Gastrocnemius medialis (tissue), 4 donors: ENCODE measurements around the gene SI.
"Not testable (repeated sequence)": the region's sequence is repeated elsewhere in the genome, so short reads cannot be mapped to it uniquely, and the experiment has no call there.

Experiments used
- POLR2A ChIP-seq, 2 donors: fragments of 450-650 bp; IDR thresholded peaks; one replicate each; pipeline ENCODE4 v1.6.1; 2017; ENCODE audit warnings: antibody characterized with exemption in 2 of 2, mild to moderate bottlenecking in 2 of 2, moderate library complexity in 2 of 2
- TF ChIP-seq, protein P1 (sequence below), 5 experiments: fragments of 450-650 bp in 3 of 5; fragments of 200-600 bp in 2 of 5; sonication (generic) in 2 of 5; IDR thresholded peaks in 4 of 5; conservative IDR thresholded peaks in 1 of 5; 1 replicate in 4 of 5; 2 replicates in 1 of 5; pipeline ENCODE4 v1.5.1; 2016 to 2019; ENCODE audit warnings: antibody characterized with exemption in 5 of 5, mild to moderate bottlenecking in 3 of 5, moderate library complexity in 3 of 5

DNA sequence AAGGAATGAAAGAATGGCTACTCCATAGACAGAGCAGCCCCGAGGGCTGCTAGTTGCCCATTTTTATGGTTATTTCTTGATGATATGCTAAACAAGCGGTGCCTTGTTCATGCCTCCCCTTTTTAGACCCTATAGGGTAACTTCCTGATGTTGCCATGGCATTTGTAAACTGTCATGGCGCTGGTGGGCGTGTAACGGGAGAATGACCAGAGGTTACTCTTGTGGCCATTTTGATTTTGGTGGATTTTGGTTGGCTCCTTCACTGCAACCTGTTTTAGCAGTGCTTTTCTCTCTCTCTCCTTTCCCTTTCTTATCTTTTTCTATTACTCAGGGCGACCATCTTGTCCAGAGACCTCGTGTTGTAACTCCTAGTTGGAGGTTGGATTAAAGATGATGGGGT, 126.9 kb downstream of the SI start:
- TF ChIP-seq, protein P1, sequence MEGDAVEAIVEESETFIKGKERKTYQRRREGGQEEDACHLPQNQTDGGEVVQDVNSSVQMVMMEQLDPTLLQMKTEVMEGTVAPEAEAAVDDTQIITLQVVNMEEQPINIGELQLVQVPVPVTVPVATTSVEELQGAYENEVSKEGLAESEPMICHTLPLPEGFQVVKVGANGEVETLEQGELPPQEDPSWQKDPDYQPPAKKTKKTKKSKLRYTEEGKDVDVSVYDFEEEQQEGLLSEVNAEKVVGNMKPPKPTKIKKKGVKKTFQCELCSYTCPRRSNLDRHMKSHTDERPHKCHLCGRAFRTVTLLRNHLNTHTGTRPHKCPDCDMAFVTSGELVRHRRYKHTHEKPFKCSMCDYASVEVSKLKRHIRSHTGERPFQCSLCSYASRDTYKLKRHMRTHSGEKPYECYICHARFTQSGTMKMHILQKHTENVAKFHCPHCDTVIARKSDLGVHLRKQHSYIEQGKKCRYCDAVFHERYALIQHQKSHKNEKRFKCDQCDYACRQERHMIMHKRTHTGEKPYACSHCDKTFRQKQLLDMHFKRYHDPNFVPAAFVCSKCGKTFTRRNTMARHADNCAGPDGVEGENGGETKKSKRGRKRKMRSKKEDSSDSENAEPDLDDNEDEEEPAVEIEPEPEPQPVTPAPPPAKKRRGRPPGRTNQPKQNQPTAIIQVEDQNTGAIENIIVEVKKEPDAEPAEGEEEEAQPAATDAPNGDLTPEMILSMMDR (IDR thresholded peaks at IDR 0.05 in 4 of 5, conservative IDR thresholded peaks at IDR 0.05 in 1 of 5) = not testable (repeated sequence)
- not testable (repeated sequence) for TF ChIP-seq POLR2A (IDR thresholded peaks at IDR 0.05)
